Anterior cingulate cortex (tissue), 58 donors: ENCODE results near the gene SSC5D.

ENCODE experiments used
- DNase-seq, 58 donors: peaks; one replicate each; lab custom pipeline; 2025; lab: John Stamatoyannopoulos, UW

Gene SSC5D

DNA sequence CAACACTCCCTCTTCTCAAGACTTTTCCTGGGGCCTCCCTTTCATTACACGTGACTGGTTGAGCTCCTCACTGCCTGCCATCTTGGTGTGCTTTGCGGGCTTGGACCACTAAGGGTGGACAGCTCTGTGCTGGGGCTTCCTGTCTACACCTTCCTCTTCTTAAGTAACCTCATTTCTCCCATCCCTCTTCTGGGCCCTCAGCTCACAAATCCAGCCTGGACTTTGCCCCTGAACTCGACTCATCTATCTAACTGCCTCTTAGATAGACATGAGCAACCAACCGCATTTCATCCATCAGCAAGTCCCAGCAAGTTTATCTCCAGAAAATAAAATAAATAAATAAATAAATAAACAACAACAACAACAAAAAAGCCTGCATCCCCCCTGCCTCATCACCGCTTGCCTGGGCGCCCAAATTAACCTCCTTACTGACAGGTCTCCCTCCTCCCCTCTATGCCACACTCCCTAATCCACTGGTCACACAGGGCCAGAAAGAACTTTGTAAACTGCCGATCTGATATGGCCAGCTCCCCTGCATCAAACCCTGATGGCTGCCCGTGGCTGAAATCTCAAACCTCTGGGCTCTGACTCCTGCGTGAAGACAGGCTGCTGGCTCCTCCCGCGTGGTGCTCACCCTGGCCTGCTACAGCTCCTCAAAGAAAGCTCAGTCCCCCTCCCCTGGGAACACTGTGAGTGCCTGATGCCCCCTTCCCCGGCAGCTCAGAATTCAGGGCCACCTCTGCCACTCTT lies 34.5 kb upstream of the SSC5D start:
- DNase-seq = no peak

DNA sequence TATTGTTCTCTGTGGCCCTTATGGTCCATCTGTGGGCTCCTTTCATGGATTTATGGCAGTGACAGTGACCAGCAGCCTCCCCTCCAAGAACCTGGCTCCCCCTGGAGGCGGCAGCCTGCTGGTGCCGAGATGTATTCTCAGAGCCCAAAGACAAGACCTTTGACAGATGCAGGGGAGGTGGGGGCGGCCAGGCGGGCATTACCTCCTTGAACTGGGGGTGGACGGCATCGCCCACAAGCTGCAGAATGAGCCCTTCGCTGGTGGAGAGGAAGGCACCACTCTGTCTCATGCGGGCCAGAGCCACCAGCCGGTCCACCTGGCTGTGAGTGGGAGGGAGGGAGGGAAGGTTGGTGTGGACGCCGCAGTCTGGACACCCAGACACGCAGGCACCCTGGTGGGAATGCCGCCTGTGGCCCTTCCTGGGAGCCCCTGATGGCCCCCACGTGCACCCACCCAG lies 33.4 kb upstream of the SSC5D start:
- peak in 42 of 58 donors; percentile 6 to 66 (median 34) for DNase-seq

- DNase-seq = no peak
Observed at GRCh38 chr19:55455576-55456235, 32.5 kb upstream of the SSC5D start.

DNA sequence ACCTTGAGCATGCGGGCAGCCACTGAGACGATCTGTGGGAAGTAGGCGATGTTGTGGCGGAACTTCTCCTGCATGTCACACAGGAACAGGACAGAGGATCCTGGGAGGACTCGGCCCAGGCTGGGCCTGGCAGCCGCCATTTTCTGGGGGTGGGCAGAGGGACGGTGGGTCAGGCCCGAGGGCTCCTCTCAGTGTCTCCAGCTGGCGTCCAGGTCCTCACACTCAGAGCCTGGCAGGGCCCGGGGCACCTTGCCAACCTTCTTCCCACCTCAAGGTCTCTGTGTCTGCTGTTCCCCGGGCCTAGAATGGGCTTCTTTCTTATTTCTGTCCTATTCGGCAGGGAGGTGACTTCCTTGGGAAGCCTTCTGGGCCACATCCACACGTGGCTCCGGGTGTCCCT lies 31.9 kb upstream of the SSC5D start:
- DNase-seq = no peak

DNA sequence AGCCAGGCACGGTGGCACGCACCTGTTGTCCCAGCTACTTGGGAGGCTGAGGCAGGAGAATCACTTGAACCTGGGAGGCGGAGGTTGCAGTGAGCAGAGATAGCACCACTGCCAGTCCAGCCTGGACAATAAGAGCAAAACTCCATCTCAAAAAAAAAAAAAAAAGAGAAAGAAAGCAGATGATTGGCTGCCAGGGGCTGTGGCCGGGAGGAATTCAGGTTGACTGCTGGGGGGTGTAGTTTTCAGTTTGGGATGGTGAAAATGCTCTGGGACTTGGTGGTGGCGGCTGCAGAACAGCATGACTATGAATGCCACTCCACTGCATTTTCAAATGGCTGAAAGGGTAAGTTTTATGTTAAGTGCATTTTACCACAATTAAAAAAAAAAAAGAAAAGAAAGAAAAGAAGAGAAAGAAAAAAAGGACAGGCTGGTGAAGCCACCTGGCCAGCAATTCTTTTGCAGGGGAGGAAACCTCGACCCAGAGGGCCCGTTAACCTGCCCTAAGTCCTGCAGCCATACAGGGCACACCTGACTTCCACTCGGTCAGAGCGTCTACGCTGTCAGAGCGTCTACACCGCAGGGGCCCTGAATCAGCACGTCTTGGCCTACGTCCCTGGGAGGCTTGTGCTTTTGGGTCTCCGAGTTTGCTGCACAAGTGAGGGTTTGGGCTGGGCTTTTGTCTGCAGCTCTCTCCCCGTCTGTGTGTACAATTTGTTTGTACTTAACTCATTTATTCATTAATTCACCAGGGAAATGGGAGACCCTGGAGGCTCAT lies 30.4 kb upstream of the SSC5D start:
- DNase-seq = no peak

GRCh38 chr19:55459551-55459949 lies 28.7 kb upstream of the SSC5D start:
- DNase-seq = no peak

DNA sequence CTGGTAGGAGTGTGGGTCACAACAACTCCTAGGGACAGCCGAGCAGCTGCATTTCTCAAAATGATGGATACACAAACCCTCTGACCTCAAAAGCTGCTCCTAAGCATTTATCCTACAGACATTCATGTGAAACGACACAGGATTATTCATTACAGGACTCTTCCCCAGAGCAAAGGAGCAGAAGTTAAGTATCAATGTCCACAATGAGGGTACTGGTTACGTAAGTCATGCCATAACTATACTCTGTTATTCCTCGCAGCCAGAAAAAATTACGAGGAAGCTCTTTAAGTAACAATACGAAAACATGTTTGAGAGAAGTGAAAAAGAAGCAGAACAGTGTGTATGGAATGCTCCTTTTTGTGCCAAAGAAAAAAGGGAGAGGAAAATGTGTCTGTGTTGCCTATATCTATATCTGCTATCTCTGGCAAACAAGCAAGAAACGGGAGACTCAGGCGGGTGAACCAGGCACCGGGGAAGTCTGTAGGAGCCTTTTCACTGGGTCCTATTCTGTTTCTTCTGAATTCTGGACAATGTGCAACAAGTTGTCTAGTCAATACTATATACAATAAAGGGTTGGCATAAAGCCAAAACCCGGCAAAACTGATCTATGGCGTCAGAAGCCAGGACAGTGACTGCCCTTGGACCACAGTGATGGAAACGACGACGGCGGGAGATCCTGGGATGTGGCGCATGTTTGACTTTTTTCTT lies 28.1 kb upstream of the SSC5D start:
- peak in 4 of 58 donors; percentile 32 to 47 (median 40) for DNase-seq

DNA sequence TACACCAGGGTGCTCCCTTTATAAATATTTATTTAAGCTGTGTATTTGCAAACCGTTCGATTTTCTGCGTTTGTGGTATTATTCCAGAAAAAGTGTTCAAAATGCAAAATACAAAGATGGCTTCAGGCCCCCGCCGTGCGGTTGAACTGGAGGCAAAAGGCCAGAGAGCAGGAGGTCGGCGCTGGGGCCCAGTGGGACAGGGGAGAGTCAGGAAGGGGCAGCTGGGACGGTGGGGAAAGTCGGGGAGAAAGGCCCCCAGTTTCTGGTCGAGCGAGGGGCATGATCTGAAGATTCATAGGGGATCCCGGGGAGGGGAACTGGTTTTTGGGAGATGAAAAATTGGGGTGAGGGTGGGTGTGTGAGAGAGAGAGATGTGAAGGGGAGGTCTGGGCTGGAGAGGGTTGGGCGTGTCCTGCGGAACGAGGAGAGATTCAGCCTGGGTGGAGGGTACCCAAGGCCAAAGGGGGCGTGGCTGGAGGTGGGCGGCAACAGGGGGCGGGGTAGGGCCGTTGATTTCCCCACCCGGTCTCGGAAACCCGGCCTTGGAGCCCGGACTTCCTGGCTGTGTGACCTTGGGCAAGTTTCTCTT lies 27.5 kb upstream of the SSC5D start:
- peak in 37 of 58 donors; percentile 14 to 68 (median 40) for DNase-seq

- peak; percentile 92 to 100 (median 99) for DNase-seq
Observed at GRCh38 chr19:55461259-55461973, 26.8 kb upstream of the SSC5D start, which contains the start of gene ISOC2. Gene ISOC2 (minus strand): TSS chr19:55461642. CDS start chr19:55456486, 5,156 bp downstream.

DNA sequence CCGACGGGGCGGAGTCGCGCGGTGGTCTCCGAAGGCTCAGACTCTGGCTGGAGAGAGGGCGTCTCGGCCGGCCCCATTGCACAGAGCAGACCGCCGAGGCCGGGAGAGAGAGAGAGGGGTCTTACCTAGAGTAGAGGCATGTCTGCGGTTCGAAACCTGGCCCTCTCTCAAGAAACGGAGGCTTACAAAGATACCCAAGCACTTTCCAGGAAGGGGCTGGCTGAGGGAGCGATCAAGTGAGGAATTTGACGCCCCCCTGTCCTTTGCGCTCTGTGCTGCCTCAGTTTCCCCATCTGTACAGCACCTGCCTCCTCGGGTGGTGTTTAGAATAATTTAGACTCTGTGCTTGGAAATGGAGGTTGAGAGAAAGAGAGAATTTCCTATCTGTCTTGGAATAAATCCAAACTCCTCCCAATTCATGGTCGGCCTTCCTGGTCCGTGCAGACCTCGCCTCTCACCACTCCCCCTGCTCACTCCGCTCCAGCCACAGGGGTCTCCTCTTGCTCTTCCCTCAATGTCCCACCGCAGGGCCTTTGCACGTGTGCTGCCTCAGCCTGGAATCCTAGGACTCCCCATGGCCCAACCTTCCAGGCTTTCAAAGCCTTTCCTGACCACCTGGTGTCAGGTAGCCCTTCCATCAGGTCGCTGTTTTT lies 26.1 kb upstream of the SSC5D start:
- no peak for DNase-seq

GRCh38 chr19:55462722-55463121 lies 25.5 kb upstream of the SSC5D start:
- DNase-seq = no peak

DNA sequence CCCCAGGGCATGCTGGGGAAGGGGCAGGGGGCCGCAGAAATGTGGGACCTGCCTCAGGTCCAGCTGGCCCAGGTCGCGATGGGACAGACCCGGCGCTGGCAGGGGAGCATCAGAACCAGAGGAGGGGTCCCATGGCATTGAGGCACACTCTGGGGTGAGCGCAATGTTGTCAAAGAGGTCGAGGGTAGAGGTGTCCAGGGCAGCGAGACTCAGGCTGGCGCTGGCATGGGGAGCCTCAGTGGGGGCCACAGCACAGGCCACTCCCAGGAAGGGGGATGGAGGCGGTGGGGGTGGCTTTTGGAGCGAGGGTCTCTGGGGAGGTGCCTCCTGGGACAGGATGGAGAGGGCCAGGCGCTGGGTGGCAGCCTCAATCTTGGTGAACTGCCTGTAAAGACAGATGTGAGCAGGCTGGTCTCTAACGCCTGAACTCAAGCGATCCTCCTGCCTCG lies 24.6 kb upstream of the SSC5D start:
- no peak for DNase-seq

DNA sequence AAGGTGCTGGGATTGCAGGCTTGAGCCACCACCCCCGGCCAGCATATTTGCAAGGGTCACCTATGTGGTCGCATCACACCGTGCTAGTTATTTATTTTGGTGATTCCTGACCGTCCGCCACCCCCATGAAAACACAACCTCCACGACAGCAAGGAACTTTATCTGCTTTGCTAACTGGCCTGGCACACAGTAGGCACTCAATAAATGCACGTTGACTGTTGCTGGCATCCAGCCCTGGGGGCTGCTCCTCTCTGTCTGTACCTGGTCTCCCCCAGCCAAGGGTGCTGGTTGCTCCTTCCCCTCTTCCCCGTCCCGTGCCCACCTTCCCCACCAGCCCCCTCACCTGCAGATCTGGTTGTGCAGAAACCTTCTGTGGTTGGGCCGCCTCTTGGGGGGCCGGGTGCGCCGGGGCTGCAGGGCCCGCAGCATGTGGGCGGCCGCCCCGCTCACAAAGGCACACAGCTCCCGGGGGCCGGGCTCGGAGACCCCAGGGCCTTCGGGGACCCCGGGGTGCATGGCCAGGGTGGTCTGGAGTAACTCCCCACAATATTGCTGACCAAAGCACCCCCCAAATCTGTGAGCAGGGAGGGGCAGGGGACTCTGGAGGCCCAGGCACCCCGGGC lies 24.1 kb upstream of the SSC5D start:
- DNase-seq = no peak

- DNase-seq = no peak
Observed at GRCh38 chr19:55464662-55465054, 23.6 kb upstream of the SSC5D start, which contains the start of gene C19orf85. Gene C19orf85 (minus strand): TSS chr19:55464751. CDS start chr19:55464554, 197 bp downstream.

GRCh38 chr19:55465460-55466240 lies 22.6 kb upstream of the SSC5D start:
- no peak for DNase-seq

DNA sequence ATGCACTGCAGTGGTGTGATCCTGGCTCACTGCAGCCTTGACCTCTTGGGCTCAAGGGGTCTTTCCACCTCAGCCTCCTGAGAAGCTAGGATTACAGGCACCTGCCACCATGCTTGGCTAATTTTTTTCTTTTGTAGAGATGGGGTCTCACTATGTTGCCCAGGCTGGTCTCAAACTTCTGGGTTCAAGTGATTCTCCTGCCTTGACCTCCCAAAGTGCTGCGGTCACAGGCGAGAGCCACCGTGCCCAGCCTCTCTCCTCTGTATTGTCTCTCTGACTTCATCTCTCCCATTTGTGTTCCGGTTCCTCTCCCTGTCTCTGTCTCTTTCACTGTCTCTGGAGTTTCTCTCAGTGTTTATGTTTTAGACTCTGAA lies 22.0 kb upstream of the SSC5D start:
- no peak for DNase-seq
